ENCODE results near the gene BBC3. TPM values are rescaled to one million over a fixed set of nuclear protein-coding genes. Genes with fewer than 3 reads are reported as not detected.
"Not testable (repeated sequence)": the region's sequence is repeated elsewhere in the genome, so short reads cannot be mapped to it uniquely, and the experiment has no call there.

Gene BBC3
- total RNA-seq, 1 donor from 2014 or later: 3.8 TPM

DNA sequence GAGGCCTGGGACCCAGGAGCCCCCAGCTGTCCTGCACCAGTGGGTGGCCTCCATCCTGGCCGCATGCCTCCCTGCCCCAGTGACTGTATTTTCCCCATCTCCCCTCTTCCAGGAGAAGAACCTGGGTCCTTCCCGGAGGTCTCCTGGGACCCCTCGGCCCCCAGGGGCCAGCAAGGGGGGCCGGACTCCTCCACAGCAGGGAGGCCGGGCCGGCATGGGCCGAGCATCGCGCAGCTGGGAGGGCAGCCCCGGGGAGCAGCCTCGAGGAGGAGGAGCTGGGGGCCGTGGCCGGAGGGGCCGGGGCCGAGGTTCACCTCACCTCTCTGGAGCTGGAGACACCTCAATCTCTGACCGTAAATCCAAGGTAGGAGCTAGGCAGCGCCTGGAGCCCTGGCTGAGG, 29.5 kb upstream of the BBC3 start:
- intact Hi-C loops (cut with DNase I): no loop called here
- ATAC-seq (ENCODE audit: poor library complexity) (no peak), DNase-seq (no peak)

DNA sequence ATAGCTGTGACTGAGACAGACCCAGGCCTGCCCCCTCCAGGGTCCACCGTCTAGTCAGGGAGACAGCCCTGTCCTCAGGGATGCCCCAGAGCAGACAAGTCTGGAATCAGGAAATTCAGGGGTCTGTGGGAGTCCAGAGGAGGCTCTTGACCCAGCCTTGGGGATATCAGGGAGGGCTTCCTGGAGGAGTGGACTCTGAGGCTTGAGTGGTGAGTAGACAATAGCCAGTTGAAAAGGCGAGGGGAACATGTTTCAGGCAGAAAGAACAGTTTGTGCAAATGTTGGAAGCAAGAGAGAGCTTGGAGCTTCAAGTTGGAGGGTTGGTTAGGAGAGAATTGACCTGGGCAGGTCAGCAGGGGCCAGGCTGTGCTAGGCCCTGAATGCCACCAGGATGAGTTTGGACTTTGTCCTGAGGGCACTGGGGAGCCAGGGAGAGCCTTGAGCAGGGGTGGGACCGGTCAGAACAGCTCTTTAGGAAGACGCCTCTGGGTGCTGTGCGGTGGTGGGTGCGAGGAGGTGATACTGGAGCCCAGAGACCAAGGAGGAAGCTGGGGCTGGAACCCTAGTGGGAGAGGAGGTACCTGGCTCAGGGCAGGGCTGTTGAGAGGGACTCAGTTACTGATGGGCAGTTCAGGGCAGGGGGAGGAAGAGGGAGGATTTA, 28.0 kb upstream of the BBC3 start:
- ATAC-seq (ENCODE audit: poor library complexity) (no peak), DNase-seq (no peak)
- intact Hi-C loops (cut with DNase I): no loop called here

DNA sequence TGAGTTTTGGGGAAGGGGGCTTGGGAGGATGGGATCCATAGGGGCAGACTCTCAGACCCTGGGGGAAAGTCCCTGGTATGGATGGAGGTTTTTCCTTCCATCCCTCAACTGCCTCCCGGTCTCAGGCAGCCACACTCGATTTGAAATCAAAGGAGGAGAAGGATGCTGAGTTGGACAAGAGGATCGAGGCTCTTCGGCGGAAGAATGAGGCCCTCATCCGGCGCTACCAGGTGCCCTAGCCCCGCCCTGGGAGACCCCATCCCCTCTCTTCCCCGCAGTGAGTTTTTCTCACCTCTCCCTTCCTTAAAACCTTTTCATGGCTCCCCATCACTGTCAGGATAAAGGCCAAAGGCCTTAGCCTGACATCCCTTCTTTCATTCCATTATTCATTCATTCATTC, 27.4 kb upstream of the BBC3 start:
- intact Hi-C loops (cut with DNase I): no loop called here
- ATAC-seq (ENCODE audit: poor library complexity) (no peak), DNase-seq (no peak)

DNA sequence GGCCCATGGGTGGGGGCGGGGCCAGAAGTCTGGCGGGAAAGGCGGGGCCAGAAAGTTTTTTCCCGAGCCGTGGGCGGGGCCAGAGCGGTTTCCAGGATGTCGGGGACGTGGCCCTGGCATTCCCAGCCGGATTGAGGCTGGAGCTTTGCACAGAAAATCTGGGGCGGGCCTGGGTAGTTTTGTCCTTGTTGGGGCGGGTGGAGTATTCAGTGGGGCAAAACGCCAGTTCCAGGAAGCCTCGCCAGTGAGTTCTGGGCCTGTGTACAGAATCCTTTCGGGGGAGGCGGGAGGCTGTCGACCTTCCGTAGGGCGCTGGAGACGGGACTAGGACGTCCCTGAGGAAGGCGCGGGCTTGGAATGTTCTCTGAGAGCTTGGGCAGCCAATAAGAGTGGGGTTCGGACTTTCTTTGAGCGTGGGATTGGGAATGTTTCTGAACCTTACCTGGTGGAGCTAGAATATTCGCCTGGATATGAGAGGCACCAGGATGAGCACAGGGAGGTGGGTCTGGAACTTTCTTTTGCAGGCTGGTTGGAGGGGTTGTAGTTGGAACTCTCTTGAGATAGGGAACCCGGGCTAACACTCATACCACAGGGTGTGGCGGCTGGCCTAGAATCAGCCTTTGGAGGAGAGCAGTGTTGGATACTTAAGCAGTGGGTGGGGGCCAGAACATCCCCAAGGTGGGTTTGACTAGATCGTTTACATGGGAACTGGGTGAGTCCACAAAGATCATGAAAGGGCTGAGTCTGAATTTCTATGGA, 26.6 kb upstream of the BBC3 start:
- DNase-seq: no peak
- intact Hi-C loops (cut with DNase I): no loop called here
- ATAC-seq (ENCODE audit: poor library complexity): no peak

DNA sequence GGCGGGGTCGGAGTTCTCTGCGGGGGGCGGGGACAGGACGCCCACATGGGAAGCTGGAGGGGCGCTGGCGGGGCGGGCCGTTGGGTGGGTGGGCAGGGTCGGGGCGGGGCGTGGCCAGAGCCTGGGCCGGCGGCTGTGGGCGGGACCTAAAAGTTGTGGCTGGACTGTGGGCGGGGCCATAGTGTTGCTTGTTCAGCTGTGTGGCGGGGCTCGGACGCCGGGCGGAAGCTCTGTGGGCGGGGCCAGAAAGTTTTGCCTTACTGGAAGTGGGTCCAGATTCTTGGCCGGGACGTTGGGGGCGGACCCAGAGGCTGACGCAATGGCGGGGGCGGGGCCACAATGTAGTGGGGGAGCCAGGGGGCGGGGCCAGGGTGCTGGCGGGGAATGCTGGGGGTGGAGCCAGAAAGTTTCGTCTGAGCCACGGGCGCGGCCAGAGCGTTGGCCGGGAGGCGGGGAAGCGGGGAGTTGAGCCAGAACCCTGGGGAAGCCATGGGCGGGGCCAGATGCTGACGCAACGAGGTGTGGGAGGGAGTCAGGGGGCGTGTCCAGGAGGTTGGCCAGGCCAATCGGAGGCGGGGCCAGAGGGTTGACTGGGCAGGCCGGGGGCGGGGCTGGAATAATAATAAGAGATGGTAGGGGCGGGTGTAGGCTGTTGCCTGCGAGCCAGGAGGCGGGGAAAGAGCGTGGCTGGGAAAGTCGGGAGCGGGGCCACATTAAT, 25.9 kb upstream of the BBC3 start:
- peak; percentile 100 for DNase-seq
- intact Hi-C loops (cut with DNase I): no loop called here
- ATAC-seq (ENCODE audit: poor library complexity): peak; percentile 86

DNA sequence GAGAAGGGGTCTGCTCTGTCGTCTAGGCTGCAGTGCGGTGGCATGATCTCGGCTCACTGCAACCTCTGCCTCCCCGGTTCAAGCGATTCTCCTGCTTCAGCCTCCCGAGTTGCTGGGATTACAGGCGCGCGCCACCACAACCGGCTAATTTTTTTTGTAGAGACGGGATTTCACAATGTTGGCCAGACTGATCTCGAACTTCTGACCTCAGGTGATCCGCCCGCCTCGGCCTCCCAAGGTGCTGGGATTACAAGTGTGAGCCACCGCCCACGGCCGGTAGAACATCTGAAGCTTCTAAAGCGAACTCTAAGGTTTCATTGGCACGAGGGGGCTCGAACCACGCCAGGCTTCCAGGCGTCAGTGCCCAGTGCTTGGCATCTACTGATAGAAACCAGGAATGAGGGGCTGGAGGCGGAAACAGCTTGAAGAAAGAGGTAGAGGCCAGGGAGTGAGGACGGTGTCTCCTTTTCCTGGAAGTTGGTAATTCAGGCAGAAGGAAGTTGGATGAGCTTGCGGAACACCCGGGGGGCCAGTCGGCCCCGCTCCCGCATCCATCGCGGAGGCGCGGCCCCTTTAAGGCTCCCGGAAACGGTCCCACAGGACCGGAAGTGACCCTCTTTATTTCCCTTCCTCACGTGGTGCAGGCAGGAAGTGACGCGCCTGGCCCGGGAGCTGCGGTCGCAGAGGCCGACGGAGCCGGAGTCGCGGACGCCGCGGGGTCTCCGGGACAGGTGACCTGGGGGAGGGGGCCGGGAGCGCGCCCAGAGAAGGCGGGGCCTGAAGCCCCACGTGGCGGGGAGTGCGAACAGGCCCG, 25.1 kb upstream of the BBC3 start, which contains the start of gene CCDC9:
Gene CCDC9, plus strand, starts transcription at position 647 of the 814 bp plus-strand sequence. CDS start 1,876 bp downstream, outside the sequence.
- intact Hi-C loops (cut with DNase I): no loop called here
- peak; percentile 97 for DNase-seq
- peak; percentile 69 for ATAC-seq (ENCODE audit: poor library complexity)

DNA sequence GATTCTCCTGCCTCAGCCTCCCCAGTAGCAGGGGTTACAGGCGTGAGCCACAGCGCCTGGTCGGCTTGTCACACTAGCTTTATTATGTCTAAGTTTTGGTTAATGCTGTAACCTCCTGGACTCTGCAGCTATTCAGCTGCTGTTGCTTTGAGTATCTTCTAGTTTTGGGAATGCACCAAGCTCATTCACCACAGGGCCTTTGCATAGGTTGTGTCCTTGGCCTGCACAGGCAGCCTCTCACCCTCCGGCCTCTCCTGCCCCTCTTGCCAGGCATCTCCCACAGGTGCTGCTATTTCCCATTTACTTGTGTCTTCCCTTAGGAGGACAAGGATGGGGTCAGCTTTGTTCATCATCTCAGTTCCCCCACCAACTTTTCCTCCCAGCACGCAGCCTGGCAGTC, 23.0 kb upstream of the BBC3 start:
- no peak for ATAC-seq (ENCODE audit: poor library complexity)
- intact Hi-C loops (cut with DNase I): no loop called here
- no peak for DNase-seq

DNA sequence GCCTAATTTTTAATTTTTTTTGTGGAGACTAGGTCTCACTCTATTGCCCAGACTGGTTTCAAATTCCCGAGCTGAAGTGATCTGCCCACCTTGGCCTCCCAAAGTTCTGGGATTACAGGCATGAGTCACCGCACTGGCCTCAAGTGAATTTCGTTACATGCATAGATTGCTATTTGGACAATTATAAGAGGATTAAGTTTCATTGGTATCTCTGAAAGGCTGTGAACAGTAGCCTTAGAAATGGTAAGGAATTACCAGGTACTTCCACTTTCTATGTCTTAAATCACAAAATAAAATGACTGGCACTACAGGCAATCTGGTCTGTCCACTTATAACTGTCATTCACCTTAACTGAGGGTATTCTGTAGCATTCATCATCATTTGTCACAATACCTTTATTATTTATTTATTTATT, 22.5 kb upstream of the BBC3 start:
- intact Hi-C loops (cut with DNase I): no loop called here
- DNase-seq (no peak), ATAC-seq (ENCODE audit: poor library complexity) (no peak)

DNA sequence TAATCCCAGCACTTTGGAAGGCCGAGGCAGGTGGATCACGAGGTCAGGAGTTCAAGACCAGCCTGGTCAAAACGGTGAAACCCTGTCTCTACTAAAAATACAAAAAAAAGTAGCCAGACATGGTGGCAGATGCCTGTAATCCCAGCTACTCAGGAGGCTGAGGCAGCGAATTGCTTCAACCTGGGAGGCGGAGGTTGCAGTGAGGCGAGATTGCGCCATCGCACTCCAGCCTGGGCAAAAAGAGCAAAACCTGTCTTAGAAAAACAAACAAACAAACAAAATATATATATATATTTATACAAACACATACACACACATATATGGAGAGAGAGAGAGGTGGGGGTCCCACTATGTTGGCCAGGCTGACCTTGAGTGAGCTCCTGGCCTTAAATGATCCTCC, 22.0 kb upstream of the BBC3 start:
- DNase-seq; intact Hi-C loops (cut with DNase I); ATAC-seq (ENCODE audit: poor library complexity): not testable (repeated sequence)

DNA sequence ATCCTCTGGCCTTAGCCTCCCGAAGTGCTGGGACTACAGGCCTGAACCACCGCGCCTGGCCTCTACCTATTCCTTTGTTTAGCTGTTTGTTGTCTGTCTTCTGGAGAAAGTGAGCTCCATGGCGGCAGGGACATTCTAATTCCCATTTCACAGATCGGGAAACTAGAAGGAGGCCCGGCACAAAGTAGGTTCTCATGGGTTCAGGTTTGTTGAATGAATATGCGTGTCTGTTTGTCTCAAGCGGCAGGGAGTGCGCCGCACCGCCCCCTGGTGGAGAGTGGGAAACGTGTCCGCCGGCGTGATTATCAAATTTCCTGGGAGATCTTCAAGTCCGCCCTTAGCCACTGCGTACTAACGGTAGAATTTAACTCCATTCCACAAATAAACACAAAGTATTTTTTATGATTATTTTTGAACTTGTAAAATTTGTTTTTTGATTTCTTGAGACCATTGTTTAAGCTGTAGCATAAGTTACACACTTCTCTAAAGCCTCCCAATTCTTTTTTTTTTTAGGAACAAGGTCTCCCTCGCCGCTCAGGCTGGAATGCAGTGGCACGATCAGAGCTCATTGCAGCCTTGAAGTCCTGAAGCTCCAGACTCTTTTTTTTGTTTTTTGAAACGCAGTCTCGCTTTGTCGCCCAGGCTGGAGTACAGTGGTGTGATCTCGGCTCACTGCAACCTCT, 16.4 kb upstream of the BBC3 start:
- DNase-seq: peak; percentile 87
- peak; percentile 44 for ATAC-seq (ENCODE audit: poor library complexity)
- intact Hi-C loops (cut with DNase I): loop anchor here (10.0 kb wide), 1 partner anchor 53 kb away; no protein-coding TSS in a partner anchor

DNA sequence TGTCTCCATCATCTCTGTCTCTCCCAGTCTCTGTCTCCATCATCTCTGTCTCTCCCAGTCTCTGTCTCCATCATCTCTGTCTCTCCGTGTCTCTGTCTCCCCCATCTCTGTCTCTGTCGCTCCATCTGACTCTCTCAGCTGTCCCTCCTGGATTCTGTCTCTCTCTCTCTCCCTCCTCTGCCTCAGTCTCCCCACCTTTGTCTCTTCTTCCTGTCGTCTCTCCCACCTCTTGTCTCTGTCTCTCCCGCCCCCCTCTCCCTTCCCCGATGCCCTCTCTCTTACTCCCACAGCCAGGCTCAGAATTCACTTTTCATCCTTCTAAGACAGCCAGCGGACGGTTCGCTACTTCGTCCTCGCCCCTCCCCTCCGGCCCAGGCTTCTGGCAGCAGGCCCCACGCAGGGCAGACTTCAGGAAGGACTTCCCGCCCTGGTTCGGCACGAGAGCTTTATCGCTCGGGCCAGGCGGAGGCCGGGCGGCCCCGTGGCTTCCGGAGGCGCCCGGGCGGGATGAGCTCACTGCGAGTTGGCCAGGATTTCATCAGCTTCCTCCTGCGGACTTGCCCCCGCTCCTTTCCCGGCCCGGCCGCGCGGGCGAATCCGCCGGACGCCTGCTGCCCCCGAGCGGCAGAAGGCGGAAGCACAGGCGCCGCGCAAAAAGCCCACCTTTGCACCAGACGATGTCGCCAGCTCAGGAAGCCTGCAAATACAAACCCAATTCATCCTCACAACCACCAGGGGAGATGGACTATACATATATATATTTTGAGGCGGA, 13.0 kb upstream of the BBC3 start:
- DNase-seq (peak; percentile 94), ATAC-seq (ENCODE audit: poor library complexity) (peak; percentile 95)
- intact Hi-C loops (cut with DNase I): loop anchor here (2.0 to 10.0 kb wide), 3 partner anchors 33 to 93 kb away; no protein-coding TSS in a partner anchor

DNA sequence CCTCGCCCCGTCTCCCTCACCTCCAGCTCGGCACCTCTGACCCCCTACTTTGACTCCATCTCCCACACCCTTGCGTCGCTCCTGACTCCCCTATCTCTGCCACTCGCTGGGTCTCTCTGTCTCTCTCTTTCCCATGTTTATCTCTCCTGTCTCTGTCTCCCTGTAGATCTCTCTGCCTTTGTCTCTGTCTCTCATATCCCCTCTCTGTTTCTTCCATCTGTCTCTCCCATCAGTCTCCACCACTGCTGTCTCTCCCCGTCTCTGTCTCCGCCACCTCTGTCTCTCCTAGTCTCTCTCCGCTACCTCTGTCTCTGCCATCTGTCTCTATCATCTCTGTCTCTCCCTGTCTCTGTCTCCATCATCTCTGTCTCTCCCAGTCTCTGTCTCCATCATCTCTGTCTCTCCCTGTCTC, 12.4 kb upstream of the BBC3 start:
- no peak for DNase-seq
- ATAC-seq (ENCODE audit: poor library complexity): no peak
- intact Hi-C loops (cut with DNase I): loop anchor here (10.0 kb wide), 1 partner anchor 49 kb away; no protein-coding TSS in a partner anchor

DNA sequence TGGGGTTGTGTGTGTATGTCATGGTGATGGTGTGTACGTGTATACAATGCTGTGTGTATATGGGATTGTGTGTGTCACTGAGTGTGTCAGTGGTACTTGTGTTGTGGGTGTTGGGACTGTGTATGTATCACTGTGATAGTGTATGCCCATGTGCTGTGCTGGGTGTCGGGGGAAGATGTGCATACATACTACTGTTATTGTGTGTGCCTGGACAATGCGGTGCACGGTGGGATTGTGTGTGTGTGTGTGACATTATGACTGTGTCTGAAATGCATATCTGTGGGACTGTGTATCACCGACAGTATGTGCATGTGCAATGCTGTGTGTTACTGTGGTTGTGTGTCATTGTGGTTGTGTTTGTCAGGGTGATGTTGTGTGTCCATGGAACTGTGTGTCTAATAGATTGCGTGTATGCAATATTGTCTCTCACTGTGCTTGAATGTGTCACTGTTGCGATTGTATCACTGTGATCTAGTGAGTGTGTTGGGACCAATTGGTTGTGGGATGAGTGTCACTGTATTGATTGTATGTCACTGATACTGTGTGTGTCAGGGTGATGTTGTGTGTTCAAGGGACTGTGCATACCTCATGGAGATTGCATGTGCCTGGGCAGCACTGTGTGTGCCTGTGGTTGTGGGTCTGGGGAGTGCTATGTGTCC, 11.0 kb upstream of the BBC3 start:
- intact Hi-C loops (cut with DNase I): loop anchor here (10.0 kb wide), 1 partner anchor 47 kb away; no protein-coding TSS in a partner anchor
- ATAC-seq (ENCODE audit: poor library complexity) (no peak), DNase-seq (no peak)

DNA sequence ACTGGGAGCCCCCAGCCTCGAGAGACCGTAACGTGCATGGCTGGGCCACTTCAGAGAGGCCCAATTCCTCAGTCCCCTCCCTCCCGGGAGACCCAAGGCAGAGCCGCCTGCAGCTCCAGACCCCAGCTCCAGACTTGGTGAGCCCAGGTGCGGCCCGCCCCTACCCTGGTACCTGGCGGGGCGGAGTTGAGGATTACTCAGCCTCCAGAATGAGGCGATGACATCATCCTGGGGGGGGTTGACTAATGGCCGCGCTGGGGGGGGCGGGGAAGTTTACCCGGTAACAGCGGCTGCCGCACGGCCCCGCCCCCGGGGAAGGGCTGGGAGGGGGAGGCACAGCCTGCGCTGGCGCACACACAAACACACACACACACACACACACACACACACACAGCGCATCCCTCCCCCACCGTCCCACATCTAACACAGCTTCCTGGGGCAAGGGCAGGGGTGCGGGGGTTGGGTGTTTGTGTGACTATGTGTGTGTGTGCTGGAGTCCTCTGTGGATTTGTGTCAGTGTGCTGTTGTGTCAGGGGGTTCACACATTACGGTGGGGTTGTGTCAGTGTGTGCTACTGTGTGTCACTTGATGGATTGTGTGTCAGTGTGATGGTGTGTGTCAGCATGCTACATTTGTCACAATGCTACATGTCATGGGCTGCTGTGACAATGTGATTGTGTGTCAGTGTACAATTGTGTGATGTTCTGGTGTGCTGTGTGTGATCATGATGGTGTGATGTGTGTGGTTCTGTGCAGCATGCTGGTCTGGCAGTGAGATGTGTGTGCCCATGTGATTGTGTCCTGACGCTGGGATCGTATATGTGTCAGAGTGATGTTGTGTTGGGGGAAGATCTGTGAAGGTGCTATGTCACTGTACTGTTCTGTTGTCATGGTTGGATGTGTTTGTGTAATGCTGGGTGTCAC, 10.3 kb upstream of the BBC3 start:
- intact Hi-C loops (cut with DNase I): loop anchor here (10.0 kb wide), 1 partner anchor 46 kb away; no protein-coding TSS in a partner anchor
- DNase-seq: peak; percentile 72
- ATAC-seq (ENCODE audit: poor library complexity): peak; percentile 2

DNA sequence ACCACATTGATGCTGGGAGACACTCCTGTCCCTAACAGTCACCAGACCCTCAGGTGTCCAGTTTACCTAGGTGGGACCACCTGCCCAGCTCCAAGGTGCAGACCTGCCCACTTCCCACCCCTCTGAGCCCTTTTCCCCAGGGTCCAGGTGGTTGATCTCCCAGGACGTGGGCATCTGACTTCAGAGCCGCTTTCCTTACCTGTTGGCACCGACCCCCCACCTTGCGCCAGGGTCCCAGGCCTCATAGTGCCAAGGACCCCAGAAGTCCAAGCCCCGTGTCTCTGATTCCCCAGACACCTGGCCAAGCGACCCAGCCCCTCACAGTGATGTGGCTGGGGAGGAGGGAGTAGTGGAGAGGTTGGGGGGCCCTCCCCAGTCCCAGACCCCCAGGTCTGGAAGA, 9.6 kb upstream of the BBC3 start:
- DNase-seq (no peak), ATAC-seq (ENCODE audit: poor library complexity) (no peak)
- intact Hi-C loops (cut with DNase I): loop anchor here (10.0 kb wide), 1 partner anchor 46 kb away; no protein-coding TSS in a partner anchor

Measured in Right ventricle myocardium superior (tissue), 1 donor.